GM13977 (cell line): Measurements from ENCODE around the gene ATG2B.
A peak's percentile ranks its signal among the peaks of the same experiment; 100 is the strongest.

Experiments used
- DNase-seq: peaks from one replicate; pipeline ENCODE4 v3.0.0; 2012; ENCODE audit warnings: low spot score
- CTCF ChIP-seq: IDR thresholded peaks from 2 replicates; pipeline ENCODE4 v1.5.1; 2012; ENCODE audit warnings: mild to moderate bottlenecking, control low read depth; ENCODE audit not compliant: insufficient read depth; ENCODE audit errors: extremely low read depth, missing control alignments
- in situ Hi-C: fragments of 300-500 bp; cut with MboI; formaldehyde crosslinking; loops from one replicate; pipeline ENCODE4 v1.12.0; 2022; ENCODE audit warnings: low sequenced_read_pairs, low pct_unique_long_range_greater_than_20kb, mixed read lengths, inconsistent platforms; ENCODE audit not compliant: unreplicated experiment

ATG2B gene

GRCh38 chr14:96280104-96280503 is 83.0 kb downstream of the ATG2B start:
- in situ Hi-C loops, result loop anchor here (25.0 kb wide), 1 partner anchor 718 kb away; no protein-coding TSS in a partner anchor
- no peak for TF ChIP-seq CTCF
- no peak for DNase-seq

GRCh38 chr14:96279564-96279963 is 83.6 kb downstream of the ATG2B start:
- DNase-seq, result no peak
- in situ Hi-C loops, result loop anchor here (25.0 kb wide), 1 partner anchor 717 kb away; no protein-coding TSS in a partner anchor

GRCh38 chr14:96277890-96278289 is 85.3 kb downstream of the ATG2B start:
- no peak for DNase-seq
- TF ChIP-seq CTCF, result no peak
- in situ Hi-C loops, result loop anchor here (25.0 kb wide), 1 partner anchor 716 kb away; no protein-coding TSS in a partner anchor

More at GRCh38 chr14:96279564-96279963, 83.6 kb downstream of the ATG2B start:
- no peak for TF ChIP-seq CTCF

- in situ Hi-C loops, result loop anchor here (25.0 kb wide), 1 partner anchor 713 kb away; no protein-coding TSS in a partner anchor
- peak; percentile 80 for DNase-seq
- TF ChIP-seq CTCF, result peak; percentile 90
Observed at GRCh38 chr14:96275177-96276112, 87.7 kb downstream of the ATG2B start.

- in situ Hi-C loops, result no loop called here
- no peak for TF ChIP-seq CTCF
- no peak for DNase-seq
Observed at GRCh38 chr14:96274543-96274942, 88.6 kb downstream of the ATG2B start.

- TF ChIP-seq CTCF, result no peak
- no peak for DNase-seq
- in situ Hi-C loops, result no loop called here
Observed at GRCh38 chr14:96274122-96274521, 89.0 kb downstream of the ATG2B start.
